Esophagus muscularis mucosa (tissue), 4 donors: ENCODE results near the gene NT5C2.

Source experiments
- CTCF ChIP-seq, 3 experiments: fragments of 200-600 bp in 2 of 3; fragments of 450-650 bp in 1 of 3; sonication (generic) in 2 of 3; IDR thresholded peaks; one replicate each; pipeline ENCODE4 v1.5.1; 2017 to 2019; ENCODE audit warnings: antibody characterized with exemption in 3 of 3, mild to moderate bottlenecking in 2 of 3, moderate library complexity in 1 of 3
- EP300 ChIP-seq: sonication (generic); formaldehyde crosslinking; IDR thresholded peaks from one replicate; pipeline ENCODE4 v1.6.1; 2017; ENCODE audit warnings: antibody characterized with exemption
- POLR2A ChIP-seq: fragments of 450-650 bp; IDR thresholded peaks from one replicate; pipeline ENCODE4 v1.6.1; 2017; ENCODE audit warnings: antibody characterized with exemption, moderate library complexity, mild to moderate bottlenecking, low read depth
- POLR2AphosphoS5 ChIP-seq, 2 donors: sonication (generic); formaldehyde crosslinking; IDR thresholded peaks; one replicate each; pipeline ENCODE4 v1.6.1; 2017; ENCODE audit warnings: antibody characterized with exemption in 2 of 2

GRCh38 chr10:103072891-103073290 lies 120.2 kb downstream of the NT5C2 start:
- TF ChIP-seq CTCF (IDR thresholded peaks at IDR 0.05) (no peak), POLR2A (no peak), EP300 (no peak), POLR2AphosphoS5 (IDR thresholded peaks at IDR 0.05) (no peak)
